WTC11 (cell line): ENCODE results near the gene ABCD4. TPM values are rescaled to one million over a fixed set of nuclear protein-coding genes. Genes with fewer than 3 reads are reported as not detected.

ENCODE experiments used
- ATAC-seq: fragments of 200-7000 bp; cut with Tn5 transposase; 2 replicates; pipeline ENCODE4 v1.10.0; 2021; ENCODE audit warnings: mild to moderate bottlenecking, moderate library complexity
- CTCF ChIA-PET: fragments of 300-600 bp; sonication (Branson Sonifier 250); formaldehyde crosslinking; loops from one replicate; lab custom pipeline; 2021; ENCODE audit warnings: antibody characterized with exemption; lab: Charles Lee
- POLR2A ChIA-PET: fragments of 350-600 bp; sonication (Branson Sonifier 250); formaldehyde crosslinking; loops from one replicate; lab custom pipeline; 2021; ENCODE audit warnings: antibody characterized with exemption; lab: Charles Lee
- DNase-seq: peaks from one replicate; pipeline ENCODE4 v3.0.0; 2021; ENCODE audit warnings: low spot score
- H3K27ac Mint-ChIP-seq: 2 replicates; pipeline ENCODE4 v1.8.0; 2021; ENCODE audit warnings: mixed read lengths
- H3K27me3 Mint-ChIP-seq: 2 replicates; pipeline ENCODE4 v1.8.0; 2021; ENCODE audit warnings: low read depth, mild to moderate bottlenecking, moderate library complexity, mixed read lengths
- H3K36me3 Mint-ChIP-seq: 2 replicates; pipeline ENCODE4 v1.8.0; 2021; ENCODE audit warnings: mixed read lengths
- H3K4me1 Mint-ChIP-seq: 2 replicates; pipeline ENCODE4 v1.8.0; 2022; ENCODE audit warnings: mixed read lengths
- H3K4me3 Mint-ChIP-seq: 2 replicates; pipeline ENCODE4 v1.8.0; 2021; ENCODE audit warnings: mild to moderate bottlenecking, moderate library complexity, mixed read lengths
- H3K9me3 Mint-ChIP-seq: 2 replicates; pipeline ENCODE4 v1.8.0; 2021; ENCODE audit warnings: mixed read lengths
- CREB1 ChIP-seq: sonication (generic); formaldehyde crosslinking; IDR thresholded peaks from 2 replicates; pipeline ENCODE4 v1.8.0; 2023; ENCODE audit warnings: mild to moderate bottlenecking, missing genetic modification reagents
- CTCF ChIP-seq: fragments of 200-600 bp; IDR thresholded peaks from 2 replicates; pipeline ENCODE4 v1.8.0; 2022; ENCODE audit warnings: antibody characterized with exemption
- E2F1 ChIP-seq: sonication (generic); formaldehyde crosslinking; IDR thresholded peaks from 2 replicates; pipeline ENCODE4 v1.8.0; 2022; ENCODE audit warnings: mild to moderate bottlenecking, missing genetic modification reagents
- FOXJ3 ChIP-seq: sonication (generic); formaldehyde crosslinking; IDR thresholded peaks from 2 replicates; pipeline ENCODE4 v1.9.0; 2021; ENCODE audit warnings: missing genetic modification reagents, mild to moderate bottlenecking, borderline replicate concordance
- FOXP1 ChIP-seq: sonication (generic); formaldehyde crosslinking; IDR thresholded peaks from 2 replicates; pipeline ENCODE4 v1.8.0; 2022; ENCODE audit warnings: missing genetic modification reagents, mild to moderate bottlenecking, moderate library complexity, borderline replicate concordance
- FOXP4 ChIP-seq: sonication (generic); formaldehyde crosslinking; IDR thresholded peaks from 2 replicates; pipeline ENCODE4 v1.8.0; 2022; ENCODE audit warnings: mild to moderate bottlenecking, missing genetic modification reagents
- GTF2I ChIP-seq: fragments of 250-450 bp; sonication (Bioruptor Pico); conservative IDR thresholded peaks from 2 replicates; pipeline ENCODE4 v1.4.0; 2021; ENCODE audit warnings: mild to moderate bottlenecking
- HMGXB4 ChIP-seq: sonication (generic); formaldehyde crosslinking; IDR thresholded peaks from 2 replicates; pipeline ENCODE4 v1.8.1; 2023; ENCODE audit warnings: mild to moderate bottlenecking, moderate library complexity, missing genetic modification reagents
- IRF2 ChIP-seq: sonication (generic); formaldehyde crosslinking; IDR thresholded peaks from 2 replicates; pipeline ENCODE4 v1.8.0; 2022; ENCODE audit warnings: low read depth, missing genetic modification reagents, borderline replicate concordance
- JUN ChIP-seq: sonication (generic); formaldehyde crosslinking; IDR thresholded peaks from 2 replicates; pipeline ENCODE4 v1.8.0; 2023; ENCODE audit warnings: mild to moderate bottlenecking, missing genetic modification reagents
- KAT7 ChIP-seq: sonication (generic); formaldehyde crosslinking; IDR thresholded peaks from 2 replicates; pipeline ENCODE4 v1.8.1; 2023; ENCODE audit warnings: missing genetic modification reagents, mild to moderate bottlenecking, borderline replicate concordance
- NFATC4 ChIP-seq: fragments of 250-450 bp; sonication (Bioruptor Pico); IDR thresholded peaks from 2 replicates; pipeline ENCODE4 v1.9.0; 2021; ENCODE audit warnings: mild to moderate bottlenecking
- NR2C2 ChIP-seq: sonication (generic); formaldehyde crosslinking; IDR thresholded peaks from 2 replicates; pipeline ENCODE4 v1.8.0; 2022; ENCODE audit warnings: mild to moderate bottlenecking, missing genetic modification reagents
- OVOL2 ChIP-seq: fragments of 250-450 bp; sonication (Bioruptor Pico); IDR thresholded peaks from 2 replicates; pipeline ENCODE4 v1.9.0; 2021; ENCODE audit warnings: mild to moderate bottlenecking, borderline replicate concordance
- TCF7 ChIP-seq: sonication (generic); formaldehyde crosslinking; IDR thresholded peaks from 2 replicates; pipeline ENCODE4 v1.8.0; 2022; ENCODE audit warnings: mild to moderate bottlenecking, low read depth, missing genetic modification reagents, moderate library complexity
- TP53 ChIP-seq: sonication (generic); formaldehyde crosslinking; IDR thresholded peaks from 2 replicates; pipeline ENCODE4 v1.8.1; 2023; ENCODE audit warnings: mild to moderate bottlenecking, missing genetic modification reagents
- ZBTB21 ChIP-seq: sonication (generic); formaldehyde crosslinking; IDR thresholded peaks from 2 replicates; pipeline ENCODE4 v1.8.1; 2023; ENCODE audit warnings: mild to moderate bottlenecking, missing genetic modification reagents, borderline replicate concordance
- ZNF396 ChIP-seq: fragments of 250-450 bp; sonication (Bioruptor Pico); IDR thresholded peaks from 2 replicates; pipeline ENCODE4 v1.8.0; 2021; ENCODE audit warnings: mild to moderate bottlenecking, moderate library complexity, borderline replicate concordance
- ZNF425 ChIP-seq: fragments of 250-450 bp; sonication (Bioruptor Pico); conservative IDR thresholded peaks from 2 replicates; pipeline ENCODE4 v1.9.0; 2021; ENCODE audit warnings: mild to moderate bottlenecking
- total RNA-seq: library from RNA; stranded (reverse); gene quantifications from 3 replicates; pipeline ENCODE4 v1.2.3, GENCODE V29; 2021
- TF ChIP-seq, protein P1 (sequence below): sonication (generic); formaldehyde crosslinking; IDR thresholded peaks from 2 replicates; pipeline ENCODE4 v1.8.0; 2023; ENCODE audit warnings: mild to moderate bottlenecking, missing genetic modification reagents
- TF ChIP-seq, protein P2 (sequence below): sonication (generic); formaldehyde crosslinking; IDR thresholded peaks from 2 replicates; pipeline ENCODE4 v1.8.1; 2023; ENCODE audit warnings: mild to moderate bottlenecking, missing genetic modification reagents

Gene ABCD4
- total RNA-seq, 1 experiment from 2014 or later = 90.2 TPM

DNA sequence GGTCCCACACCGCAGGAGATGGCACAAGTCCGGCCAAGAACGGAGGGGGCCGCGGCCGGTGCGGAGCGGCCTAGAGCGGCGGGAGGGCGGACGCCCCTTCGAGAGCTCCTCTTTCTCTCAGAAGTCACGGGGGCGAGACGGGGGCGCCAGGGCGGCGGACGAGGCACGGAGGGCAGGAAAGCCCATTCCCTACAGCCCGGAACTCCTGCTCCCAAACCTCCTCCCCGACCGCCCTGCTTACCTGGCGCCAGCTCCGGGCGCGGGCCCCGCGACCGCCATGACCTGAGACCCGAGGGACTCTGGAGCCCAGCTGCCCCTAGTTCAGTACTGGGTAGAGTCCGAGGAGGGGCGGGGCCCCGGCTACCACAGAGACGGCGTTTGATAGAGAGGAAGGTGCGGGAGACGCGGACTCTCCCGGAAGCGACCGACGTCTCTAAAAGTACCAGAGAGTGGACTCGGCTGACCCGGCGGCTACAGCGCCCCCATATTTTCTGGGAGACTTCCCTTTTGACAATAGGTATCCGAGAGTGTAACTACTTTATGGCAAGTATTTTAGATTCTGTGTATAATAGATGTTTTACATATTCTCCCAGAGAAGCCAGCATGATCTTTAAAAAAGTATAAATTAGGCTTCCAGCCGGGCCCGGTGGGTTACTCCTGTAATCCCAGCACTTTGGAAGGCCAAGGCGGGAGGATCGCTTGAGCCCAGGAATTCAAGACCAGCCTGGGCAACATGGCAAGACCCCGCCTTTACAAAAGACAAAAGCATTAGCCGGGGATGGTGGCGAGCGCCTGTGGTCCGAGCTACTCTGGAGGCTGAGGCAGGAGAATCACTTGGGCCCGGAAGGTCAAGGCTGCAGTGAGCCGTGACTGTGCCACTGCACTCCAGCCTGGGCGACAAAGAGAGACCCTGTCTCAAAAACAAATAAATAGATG is at the start of gene ABCD4 (continued):
- peak; percentile 69; the same call in 1 of the 2 replicates for TF ChIP-seq FOXP4 (CRISPR knock-in tag)
- no peak for TF ChIP-seq JUN (CRISPR knock-in tag)
- 0 out of 2 replicates have a peak, but pooled peaks have one; percentile 29 for TF ChIP-seq ZBTB21 (CRISPR knock-in tag)
- TF ChIP-seq IRF2 = no peak
- no peak for TF ChIP-seq NR2C2 (CRISPR knock-in tag)
- no peak for TF ChIP-seq E2F1 (CRISPR knock-in tag)
- TF ChIP-seq FOXP1 (CRISPR knock-in tag) = peak; percentile 62; the same call in 1 of the 2 replicates
- TF ChIP-seq, protein P1, sequence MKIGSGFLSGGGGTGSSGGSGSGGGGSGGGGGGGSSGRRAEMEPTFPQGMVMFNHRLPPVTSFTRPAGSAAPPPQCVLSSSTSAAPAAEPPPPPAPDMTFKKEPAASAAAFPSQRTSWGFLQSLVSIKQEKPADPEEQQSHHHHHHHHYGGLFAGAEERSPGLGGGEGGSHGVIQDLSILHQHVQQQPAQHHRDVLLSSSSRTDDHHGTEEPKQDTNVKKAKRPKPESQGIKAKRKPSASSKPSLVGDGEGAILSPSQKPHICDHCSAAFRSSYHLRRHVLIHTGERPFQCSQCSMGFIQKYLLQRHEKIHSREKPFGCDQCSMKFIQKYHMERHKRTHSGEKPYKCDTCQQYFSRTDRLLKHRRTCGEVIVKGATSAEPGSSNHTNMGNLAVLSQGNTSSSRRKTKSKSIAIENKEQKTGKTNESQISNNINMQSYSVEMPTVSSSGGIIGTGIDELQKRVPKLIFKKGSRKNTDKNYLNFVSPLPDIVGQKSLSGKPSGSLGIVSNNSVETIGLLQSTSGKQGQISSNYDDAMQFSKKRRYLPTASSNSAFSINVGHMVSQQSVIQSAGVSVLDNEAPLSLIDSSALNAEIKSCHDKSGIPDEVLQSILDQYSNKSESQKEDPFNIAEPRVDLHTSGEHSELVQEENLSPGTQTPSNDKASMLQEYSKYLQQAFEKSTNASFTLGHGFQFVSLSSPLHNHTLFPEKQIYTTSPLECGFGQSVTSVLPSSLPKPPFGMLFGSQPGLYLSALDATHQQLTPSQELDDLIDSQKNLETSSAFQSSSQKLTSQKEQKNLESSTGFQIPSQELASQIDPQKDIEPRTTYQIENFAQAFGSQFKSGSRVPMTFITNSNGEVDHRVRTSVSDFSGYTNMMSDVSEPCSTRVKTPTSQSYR (CRISPR knock-in tag) = no peak

- CTCF ChIA-PET = interaction anchor here (1.1 to 1.9 kb wide), 5 partner anchors 9 to 158 kb away, joined by 3 to 6 read pairs (median 5); partner anchors contain the start of gene ABCD4
- TF ChIP-seq TCF7 (CRISPR knock-in tag) (no peak), ZNF396 (CRISPR knock-in tag) (no peak), KAT7 (no peak), OVOL2 (no peak), FOXJ3 (CRISPR knock-in tag) (no peak), NFATC4 (CRISPR knock-in tag) (no peak), CREB1 (no peak), HMGXB4 (CRISPR knock-in tag) (no peak), TP53 (CRISPR knock-in tag) (no peak), ZNF425 (CRISPR knock-in tag) (no peak), CTCF (no peak), GTF2I (CRISPR knock-in tag) (no peak)
- TF ChIP-seq, protein P2, sequence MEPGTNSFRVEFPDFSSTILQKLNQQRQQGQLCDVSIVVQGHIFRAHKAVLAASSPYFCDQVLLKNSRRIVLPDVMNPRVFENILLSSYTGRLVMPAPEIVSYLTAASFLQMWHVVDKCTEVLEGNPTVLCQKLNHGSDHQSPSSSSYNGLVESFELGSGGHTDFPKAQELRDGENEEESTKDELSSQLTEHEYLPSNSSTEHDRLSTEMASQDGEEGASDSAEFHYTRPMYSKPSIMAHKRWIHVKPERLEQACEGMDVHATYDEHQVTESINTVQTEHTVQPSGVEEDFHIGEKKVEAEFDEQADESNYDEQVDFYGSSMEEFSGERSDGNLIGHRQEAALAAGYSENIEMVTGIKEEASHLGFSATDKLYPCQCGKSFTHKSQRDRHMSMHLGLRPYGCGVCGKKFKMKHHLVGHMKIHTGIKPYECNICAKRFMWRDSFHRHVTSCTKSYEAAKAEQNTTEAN (CRISPR knock-in tag) = no peak
Measured at GRCh38 chr14:74350928-74351323, 48.2 kb upstream of the ABCD4 start.

More at GRCh38 chr14:74350928-74351323, 48.2 kb upstream of the ABCD4 start:
- peak overlapping the region; percentile 93 for H3K4me3 Mint-ChIP-seq
- DNase-seq (no peak), ATAC-seq (no peak)
- POLR2A ChIA-PET = interaction anchor here (0.5 to 2.0 kb wide), 3 partner anchors 25 to 142 kb away, joined by 3 to 9 read pairs (median 5); partner anchors contain the start of genes ISCA2 and NPC2
- H3K4me1 Mint-ChIP-seq = peaks cover 47% of the 10 kb centered on the region
- H3K27me3 Mint-ChIP-seq = no peaks in the 10 kb centered on the region
- peaks cover 28% of the 10 kb centered on the region for H3K36me3 Mint-ChIP-seq
- H3K9me3 Mint-ChIP-seq = no peaks in the 10 kb centered on the region
- no peak overlapping the region for H3K27ac Mint-ChIP-seq
